Measurements from ENCODE around the gene SORCS2.

The SORCS2 gene

DNA sequence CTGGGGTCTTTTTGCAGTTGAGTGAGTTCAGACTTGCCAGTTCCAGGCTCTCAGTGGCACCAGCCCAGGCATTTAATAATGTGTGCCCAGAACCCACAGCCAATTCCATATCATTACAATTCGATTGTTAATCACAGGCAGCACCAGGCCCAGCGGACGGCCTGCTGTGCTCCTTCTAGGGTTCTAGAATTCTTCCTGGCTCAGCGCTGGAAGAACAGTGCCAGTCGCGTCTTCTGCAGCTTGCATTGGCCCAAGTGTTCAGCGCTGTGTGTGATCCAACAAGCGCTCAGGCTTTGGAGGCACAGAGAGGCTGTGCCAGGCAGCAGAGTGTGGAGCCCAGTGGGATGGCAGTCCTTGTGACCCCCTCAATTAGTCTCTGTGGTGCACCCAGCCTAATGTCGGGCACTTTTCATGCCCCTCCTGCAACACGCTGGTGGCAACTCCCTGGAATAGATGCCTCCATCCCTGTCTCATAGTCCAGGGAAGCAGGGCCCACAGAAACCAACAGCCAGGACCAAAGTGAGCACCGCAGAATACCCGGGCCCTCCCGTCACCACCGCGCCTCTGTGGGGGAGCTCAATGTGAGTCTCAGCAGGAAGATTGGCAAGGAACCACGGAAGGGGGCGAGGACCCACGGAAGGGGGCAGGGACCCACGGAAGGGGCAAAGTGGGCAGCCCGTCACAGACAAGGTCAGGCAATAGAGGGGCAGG is 554.2 kb downstream of the SORCS2 start:
- no peak for DNase-seq

DNA sequence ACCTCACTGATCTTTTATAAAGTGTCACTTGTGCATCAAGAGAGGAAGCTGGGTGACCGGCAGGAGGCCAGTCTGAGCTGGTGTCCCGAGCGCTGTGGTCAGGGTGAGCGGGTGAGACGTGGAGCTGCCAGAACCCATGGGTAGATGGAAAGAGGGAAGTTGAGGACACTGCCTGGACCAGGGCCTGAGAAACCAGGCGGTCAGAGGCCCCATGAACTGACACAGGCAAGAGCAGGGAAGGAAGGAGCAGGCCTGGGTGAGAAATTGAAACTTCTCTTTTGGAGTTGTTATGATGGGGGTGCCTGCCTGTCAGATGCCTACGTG is 554.7 kb downstream of the SORCS2 start:
- no peak for DNase-seq

DNA sequence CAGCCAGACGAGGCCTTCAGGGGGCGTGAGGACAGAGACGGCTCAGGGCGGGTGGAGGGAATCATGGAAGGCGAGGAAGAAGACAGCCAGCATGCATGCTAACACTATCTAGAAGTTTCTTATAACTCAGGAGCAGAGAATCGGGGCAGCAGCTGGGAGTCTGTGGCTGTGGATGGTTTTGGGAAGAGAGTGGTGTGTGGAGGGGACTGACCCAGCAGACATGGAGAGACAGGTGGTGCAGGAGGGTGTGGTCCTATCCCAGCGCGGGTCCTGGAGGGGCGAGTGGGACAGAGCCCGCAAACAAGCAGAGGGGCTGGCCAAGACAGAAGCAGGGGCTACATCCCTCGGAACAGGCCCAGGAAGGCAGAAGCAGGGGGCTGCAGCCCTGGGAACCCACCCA is 555.2 kb downstream of the SORCS2 start:
- no peak for DNase-seq

DNA sequence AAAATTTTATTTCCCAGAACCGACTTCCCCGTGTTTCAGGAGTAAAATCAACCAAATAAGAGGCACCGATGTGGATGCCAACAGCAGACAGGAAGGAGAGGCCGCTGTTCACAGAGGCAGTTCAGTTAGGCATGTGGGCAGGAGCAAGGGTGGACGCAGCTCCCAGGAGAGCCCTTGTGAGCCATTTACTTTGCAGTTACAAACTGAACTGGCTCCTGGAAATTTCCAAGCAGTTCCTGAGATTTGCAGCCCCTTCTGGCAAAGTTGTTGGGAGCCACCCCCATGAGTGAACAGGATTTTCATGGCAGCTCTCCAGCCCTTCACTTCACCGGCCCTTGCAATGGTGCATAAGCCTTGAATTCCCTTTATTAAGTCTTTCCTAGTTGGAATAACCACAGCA is 558.2 kb downstream of the SORCS2 start:
- no peak for DNase-seq

DNA sequence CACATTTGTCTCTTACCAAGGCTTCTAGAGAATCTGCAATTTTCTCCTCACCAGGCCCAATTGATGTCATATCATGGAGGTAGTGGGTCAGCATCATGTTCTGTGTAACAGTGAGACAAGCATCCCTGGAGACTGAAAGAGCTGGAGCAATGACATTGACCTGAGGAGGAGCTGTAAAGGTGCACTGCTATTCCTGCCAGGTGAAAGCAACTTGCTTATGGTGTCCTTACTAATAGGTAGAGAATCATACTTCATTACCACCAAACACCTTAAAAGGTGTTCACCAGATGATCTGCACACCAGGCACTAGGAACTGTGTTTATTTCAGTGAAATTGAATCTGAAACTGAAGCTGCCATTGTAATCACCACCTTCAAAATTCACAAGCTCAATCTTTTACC is 558.6 kb downstream of the SORCS2 start:
- no peak for DNase-seq

DNA sequence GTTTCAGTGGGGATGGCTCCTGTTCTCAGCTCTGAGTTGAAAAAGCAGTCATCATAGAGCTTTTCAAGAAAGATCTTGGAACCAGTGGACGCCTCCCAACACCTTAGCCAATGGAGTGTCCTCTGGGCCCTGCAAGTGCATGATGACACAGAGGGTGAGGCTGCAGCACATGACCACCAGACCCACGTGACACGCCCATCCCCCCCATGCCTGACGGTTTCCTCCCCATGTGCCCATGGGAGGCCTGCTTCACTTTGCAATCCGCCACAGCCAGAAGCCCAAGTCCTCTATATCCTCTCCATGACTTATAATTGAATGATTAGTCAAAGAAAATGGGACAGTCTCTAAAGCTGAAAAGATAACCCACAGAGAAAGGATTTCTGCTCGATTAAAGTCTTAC is 560.3 kb downstream of the SORCS2 start:
- no peak for DNase-seq

DNA sequence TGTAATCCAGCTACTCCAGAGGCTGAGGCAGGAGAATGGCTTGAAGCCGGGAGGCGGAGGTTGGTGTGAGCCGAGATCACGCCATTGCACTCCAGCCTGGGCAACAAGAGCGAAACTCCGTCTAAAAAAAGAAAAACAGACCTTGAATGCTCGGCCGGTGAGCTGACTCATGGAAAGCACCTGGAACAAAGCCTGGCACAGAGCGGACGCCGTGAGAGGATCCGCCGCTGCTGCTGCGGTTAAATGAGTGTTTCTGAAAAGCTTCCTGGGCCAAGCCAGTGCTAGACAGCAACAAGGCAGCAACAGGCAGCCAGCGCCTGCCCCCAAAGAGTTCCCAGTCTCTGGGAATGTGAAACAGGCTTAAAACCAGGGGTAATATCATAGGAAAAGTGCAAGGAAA is 560.9 kb downstream of the SORCS2 start:
- no peak for DNase-seq

DNA sequence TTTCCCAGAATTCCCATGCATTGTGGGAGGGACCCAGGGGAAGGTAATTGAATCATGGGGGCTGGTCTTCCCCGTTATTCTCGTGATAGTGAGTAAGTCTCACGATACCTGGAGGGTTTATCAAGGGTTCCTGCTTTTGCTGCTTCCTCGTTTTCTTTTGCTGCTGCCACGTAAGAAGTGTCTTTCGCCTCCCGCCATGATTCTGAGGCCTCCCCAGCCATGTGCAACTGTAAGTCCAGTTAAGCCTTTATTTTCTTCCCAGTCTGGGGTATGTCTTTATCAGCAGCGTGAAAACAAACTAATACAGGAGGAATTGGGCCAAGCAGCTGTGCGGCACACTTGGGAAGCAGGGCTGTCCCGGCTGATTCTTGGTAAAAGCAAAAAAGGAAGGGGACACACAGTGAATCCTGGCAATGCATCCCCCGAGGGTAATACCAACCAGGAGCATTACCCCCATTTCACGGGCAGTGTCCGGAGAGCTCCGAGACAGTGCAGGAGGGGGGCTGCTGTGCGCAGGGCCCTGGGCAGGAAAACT is 561.7 kb downstream of the SORCS2 start:
- no peak for DNase-seq

DNA sequence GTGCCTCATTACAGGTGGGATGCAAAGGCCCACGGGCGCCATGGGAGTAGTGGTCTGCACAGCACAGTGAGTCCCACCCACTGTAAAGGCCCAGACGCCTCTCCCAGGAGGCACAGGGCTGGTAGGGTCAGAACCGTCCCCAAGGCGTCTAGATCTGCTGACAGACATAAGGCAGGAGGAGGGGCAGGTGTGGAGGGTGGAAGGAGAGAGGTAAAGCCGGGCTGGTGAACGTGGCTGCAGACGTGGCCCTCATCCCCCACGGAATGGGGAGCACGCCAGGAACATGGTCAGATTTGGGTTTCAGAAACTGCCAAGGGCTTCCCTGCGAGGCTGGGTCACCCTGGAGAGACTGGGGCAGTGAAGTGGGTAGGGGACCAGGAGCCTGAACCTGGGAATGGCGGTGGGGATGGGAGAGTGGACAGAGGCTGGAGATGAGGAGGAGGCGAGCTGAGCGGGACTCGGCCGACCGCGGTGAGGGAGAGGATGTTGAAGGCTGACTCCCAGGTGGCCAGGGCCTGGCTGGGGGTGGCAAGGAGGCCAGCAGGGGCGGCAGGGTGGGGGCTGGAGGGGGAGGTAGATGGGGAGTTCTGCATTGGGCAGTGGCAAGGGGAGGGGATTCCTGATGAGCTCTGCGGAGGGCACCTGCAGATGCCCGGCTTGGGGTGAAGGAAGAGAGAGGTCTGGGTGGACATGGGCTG is 562.4 kb downstream of the SORCS2 start:
- DNase-seq, result no peak

DNA sequence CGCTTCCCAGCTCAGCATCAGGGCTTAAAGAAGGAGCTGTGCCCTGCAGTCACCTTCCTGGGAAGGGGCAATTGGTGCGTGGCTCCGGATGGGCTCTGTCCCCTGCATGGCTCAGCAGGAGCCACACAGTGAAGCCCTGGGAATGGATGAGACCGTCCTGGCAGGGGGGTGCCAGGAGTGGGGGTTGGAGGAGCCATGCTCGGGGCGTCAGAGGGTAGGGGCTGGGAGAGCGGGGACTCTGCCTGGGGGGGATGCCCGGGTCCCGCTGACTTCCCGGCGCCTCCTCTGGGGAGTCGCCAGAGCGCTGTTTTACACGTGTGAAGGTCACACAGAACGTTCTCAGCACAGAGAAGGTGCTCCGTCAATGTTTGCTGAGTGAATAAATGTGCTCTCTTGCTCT is 563.2 kb downstream of the SORCS2 start:
- DNase-seq, result no peak

DNA sequence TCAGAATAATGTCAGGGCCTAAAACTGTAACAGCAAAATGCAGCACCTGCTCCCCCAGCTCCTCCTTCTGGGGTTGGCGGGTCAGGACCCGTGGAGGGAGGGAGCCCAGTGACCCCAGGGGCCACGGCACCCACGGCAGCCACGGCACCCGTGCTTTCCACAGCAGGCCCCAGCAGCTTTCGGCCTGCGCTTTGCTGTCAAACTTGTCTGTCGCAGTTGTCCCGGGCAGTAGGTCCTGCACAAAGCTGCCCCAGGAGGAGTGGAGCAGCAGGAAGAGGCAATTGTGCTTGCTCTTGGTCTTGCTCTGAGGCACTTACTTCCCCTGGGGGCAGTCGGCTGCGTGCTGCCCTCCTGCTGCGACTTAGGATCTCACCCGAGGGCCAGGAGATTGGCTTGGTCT is 563.7 kb downstream of the SORCS2 start:
- no peak for DNase-seq

DNA sequence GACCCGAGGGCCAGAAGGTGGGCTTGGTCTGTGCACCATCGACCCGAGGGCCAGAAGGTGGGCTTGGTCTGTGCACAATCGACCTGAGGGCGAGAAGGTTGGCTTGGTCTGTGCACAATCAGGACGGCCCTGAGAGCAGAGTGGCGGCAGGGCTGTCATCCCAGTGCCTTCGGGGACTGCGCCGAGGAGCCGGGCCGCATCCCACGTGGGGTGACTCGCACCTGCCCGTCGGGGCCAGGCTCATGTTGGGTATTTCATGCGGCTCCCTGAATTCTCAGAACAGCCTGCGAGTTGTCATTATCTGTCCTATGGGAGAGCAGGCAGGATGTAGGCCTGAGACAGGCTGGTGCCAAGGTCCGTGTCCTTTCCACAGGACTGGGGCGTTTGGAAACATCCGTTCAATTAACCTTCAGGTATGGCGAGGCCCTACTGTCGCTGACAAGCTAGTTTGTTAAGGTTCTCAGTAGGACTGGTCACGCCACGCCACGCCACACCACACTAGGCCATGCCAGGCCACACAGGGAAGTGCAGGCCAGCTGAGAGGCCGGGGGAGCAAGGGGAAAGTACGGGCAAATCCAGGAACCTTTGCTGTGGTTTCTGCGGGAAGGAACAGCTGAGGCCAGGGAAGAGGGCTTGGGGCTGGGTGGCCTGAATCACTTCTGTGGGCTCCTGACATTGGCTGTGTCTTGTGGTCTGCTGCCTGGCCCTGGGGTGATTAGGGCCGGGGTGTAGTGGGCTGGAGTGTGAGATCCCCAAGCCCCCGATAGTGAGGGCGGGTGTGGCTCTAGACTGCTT is 564.4 kb downstream of the SORCS2 start:
- DNase-seq, result no peak

DNA sequence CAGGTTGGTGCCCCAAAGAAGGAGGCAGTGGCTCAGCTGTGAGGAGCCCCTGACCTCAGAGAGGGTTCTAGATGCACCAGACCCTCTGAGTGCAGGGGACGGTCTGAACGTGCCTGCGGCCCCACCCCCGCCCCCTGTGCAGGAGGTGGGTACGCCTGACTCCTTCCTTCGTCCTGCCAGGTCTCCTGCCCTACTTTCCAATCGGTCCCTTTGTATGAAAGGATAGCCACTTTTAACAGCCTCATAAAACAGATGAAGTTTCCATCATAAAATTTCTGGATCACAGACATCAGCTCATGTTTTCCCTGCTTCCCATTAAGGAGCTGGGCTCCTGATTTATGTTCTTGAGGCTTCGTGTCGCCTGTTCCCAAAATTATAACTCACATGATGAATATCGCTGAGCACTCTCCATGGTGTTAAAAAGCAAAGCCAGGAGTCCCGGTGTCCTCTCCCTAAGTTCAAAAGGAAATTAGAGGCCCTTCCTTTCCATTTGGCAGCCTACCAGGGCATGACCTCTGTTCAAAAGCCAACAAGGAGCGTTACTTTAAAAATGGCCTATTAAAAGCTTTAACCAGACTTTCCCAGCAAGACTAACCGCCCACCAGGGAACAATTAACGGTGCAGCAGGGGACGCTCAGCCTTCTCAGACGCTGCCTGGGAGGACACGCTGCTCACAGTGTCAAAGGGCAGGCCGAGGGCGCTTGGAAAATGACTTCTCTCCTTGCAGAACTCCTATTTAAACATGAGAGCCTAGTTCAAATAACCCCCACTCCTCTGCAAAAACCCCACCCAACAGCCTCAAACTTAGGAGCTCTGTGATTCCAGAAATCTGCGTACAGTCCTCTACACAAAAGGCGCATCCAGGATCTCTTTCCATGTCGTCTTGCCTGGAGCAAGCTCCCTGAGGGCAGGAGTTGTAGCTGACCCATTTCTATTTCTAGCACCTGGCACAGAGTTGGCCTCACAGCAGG is 565.4 kb downstream of the SORCS2 start:
- no peak for DNase-seq

DNA sequence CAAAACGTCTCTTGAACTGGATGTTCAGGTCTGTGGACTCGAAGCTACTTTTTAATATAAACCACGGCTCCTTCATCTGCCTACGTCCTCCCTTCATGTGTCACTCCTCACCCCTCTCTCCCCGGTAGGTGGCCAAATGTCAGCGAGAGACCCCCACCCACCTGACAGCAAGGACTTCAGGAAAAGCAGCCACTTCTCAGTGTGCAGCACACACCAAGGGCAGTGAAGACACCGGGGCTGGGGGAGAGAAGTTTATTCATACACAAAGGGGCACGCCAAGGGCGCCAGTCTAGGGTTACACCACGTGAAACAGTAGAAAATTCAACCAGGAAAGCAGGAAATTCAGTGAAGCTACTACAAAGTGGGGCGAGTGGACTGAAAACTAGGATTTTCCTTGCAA is 566.1 kb downstream of the SORCS2 start:
- DNase-seq, result no peak

DNA sequence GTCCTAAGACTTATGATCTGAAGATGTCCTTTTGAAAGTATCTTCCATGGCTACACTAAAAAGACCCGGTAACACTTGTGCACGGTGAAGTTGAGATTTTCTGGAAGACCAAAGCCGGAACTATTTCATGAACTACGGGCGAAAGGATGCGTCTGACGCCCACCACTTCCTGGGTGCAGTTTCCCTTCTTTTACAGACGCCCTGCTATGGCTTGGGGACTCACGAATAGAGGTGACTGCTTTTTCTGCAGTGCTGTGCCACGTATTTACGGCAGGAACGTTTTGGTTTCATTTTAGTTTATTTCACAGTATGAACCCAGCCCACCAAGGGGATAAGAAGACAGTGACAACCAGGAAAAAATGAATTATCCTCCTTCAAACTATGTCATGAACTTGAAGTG is 566.9 kb downstream of the SORCS2 start:
- DNase-seq, result peak; percentile 75

DNA sequence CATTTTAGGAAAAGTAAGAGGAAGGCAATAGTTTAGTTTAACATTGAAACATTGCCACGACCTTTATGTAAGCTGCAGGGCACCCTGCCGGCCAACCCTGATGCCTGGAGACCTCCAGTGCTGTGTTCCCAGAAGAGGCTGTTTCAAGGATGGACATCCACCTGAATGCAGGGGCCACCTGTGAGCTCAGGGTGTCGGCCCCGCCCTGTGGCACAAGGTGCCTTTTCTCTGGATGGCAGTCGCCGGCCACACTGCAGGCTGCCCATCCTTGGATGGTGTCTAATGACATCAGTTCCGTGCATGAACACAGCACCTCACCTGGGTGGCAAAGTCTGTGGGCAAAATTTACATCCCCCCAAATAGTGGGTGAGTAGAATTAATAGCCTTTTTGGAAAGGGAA is 567.3 kb downstream of the SORCS2 start:
- DNase-seq, result no peak

DNA sequence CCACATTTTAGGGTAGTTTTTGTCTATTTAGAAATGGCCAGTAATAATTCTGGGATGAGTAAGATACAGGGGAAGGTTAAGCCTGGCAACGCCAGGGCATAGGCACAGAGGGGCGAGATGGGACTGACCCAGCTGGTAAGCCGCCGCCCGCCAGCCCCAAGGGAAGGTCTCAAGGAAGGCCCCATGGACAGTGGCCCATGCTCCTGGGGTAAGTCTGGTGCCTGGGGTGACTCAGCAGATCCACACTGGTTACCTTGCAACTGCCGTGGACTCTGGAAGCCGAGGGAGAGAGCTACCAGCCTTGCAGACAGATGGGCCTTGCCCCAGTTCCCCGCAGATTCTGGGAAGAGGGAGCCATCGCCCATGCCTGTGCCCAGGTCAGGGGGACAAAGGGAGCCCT is 567.9 kb downstream of the SORCS2 start:
- DNase-seq, result no peak

DNA sequence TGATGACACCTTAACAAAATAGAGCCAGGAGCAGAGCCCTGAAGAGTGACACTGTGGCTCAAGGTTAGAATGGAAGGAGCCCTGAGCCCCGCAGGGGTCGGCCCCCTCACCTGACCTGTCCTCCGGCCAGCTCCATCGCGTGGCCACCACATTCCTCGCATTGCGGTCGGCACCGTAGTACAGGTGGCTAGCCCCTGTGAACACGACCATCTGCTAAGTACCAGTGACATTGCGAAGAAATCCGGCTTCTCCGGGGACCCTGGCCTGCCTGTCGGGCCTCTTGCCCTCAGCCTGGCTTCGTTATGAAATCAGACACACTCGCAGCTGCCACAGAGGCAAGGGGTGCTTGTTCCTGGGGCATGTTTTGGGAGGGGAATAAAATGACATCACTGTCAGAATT is 568.4 kb downstream of the SORCS2 start:
- DNase-seq, result no peak

DNA sequence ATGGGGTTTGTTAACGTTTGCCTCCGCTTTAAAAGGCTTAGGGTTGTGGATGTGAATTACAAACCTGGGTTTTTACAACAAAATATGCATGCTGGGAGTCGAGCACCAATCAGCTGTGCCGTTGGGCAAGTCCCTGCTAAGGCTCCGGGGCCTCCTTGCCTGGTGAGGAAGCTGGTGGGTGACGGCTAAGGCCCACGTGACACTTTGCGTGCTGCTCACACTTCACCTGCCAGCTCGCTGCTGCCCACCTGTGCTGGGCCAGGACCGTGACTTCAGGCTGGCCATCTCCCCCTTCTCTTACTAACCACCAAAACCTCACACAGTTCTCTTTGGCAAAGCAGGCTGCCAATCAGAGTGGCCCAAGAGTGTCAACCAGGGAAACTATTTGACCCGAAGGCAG is 569.0 kb downstream of the SORCS2 start:
- DNase-seq, result no peak

DNA sequence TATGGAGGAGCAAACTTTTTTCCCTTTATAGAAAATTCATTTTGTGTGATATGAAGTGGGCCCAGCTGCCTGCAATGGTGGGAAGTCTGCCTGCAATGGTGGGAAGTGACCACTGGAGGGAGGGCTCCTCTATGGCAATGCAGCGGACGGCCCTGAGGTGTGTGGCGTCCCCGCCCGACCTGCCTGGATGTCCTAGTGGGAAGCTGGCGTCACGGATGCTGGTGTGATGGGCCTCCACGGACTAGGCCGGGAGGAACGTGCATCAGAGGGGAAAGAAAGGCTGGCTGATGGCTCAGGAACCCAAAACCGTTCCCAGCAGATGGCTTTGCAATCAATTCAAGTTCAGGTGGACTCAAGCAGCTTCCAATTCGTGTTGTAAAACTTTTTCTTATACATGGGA is 569.4 kb downstream of the SORCS2 start:
- DNase-seq, result peak; percentile 73

DNA sequence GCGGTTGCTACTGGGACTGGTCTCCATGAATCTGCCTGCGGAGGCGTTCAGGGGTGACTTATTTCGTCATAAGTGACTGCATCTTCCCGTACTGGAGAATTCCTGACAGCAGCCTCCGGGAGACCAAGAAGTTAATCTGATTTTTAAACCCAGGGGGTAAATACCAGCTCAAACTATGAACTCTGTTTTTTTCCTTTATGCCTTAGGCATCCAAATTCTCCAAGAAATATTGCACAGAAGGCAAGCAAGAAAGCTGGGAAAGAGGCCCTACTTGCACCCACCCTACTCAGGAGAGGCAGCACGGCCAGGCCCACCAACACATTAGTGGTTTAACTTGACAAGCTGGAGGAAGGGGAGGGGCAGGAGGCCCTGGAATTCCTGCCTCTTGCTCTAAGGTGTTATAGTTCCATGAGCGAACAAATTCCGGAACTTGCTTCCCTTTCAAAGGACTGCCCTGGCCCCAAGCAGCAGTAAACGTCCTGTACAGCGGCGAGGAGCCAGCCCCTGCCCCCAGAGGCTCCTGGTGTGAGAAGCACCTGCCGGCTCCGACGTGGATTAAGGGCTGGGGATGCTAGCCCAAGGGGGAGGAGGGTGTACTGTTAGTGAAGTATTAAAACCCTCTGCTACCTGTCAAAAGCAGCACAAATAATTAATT is 570.2 kb downstream of the SORCS2 start:
- DNase-seq, result no peak

DNA sequence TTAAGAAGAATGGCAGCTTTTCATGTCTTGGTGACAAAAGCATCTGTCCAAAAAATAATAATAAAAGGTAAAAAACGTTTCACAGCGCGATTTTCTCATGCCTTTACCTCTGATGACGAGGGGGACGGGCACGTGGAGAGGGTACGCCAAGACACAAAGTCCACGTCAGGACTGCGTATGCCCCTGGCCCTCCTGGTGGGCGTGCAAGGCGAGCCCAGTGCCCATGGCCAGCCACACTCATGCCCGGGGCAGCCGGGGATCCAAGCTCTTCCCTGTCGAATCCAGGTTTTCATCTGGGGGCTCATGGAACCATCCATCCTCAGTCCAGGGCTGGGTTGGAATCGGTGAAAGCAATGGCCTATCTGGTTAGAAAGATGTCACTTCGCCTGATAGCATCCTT is 570.8 kb downstream of the SORCS2 start:
- DNase-seq, result no peak

Measured in stimulated activated CD8-positive, alpha-beta memory T cell treated with anti-CD3 and anti-CD28 coated beads, Interleukin-4, amount 100 ng/mL, for 48 hours (primary cell).